Left renal pelvis (tissue), 4 donors: Measurements from ENCODE around the gene RANGAP1. TPM values are rescaled to one million over a fixed set of nuclear protein-coding genes. Genes with fewer than 3 reads are reported as not detected.
"Not testable (repeated sequence)": the region's sequence is repeated elsewhere in the genome, so short reads cannot be mapped to it uniquely, and the experiment has no call there.

Experiments used
- DNase-seq, 4 donors: peaks; one replicate each; pipeline ENCODE4 v3.0.0-alpha.2; 2013; ENCODE audit warnings: low read depth in 4 of 4, low spot score in 3 of 4
- polyA plus RNA-seq, 4 donors: library from polyadenylated mRNA; unstranded; fragments of 120-200 nt; gene quantifications; one replicate each; pipeline ENCODE4 v1.2.1, GENCODE V29; 2013; ENCODE audit not compliant: insufficient read length in 4 of 4

RANGAP1 gene
- polyA plus RNA-seq, 4 donors: 30.9 to 64.5 (median 44.8) TPM

GRCh38 chr22:41301085-41302020, 15.4 kb upstream of the RANGAP1 start, which contains the start of gene ZC3H7B:
TSS of gene ZC3H7B (plus strand) at chr22:41301525. CDS start at chr22:41320661, 19,136 bp downstream.
- DNase-seq: no peak

GRCh38 chr22:41300661-41301060, 14.7 kb upstream of the RANGAP1 start:
- no peak for DNase-seq

- no peak for DNase-seq
Observed at GRCh38 chr22:41296826-41297667, 11.1 kb upstream of the RANGAP1 start.

- not testable (repeated sequence) for DNase-seq
Observed at GRCh38 chr22:41294816-41295215, 8.8 kb upstream of the RANGAP1 start.

GRCh38 chr22:41290262-41291221, 4.6 kb upstream of the RANGAP1 start:
- no peak for DNase-seq

- no peak for DNase-seq
Observed at GRCh38 chr22:41289671-41290070, 3.7 kb upstream of the RANGAP1 start.

- no peak for DNase-seq
Observed at GRCh38 chr22:41288245-41288946, 2.4 kb upstream of the RANGAP1 start.

- no peak for DNase-seq
Observed at GRCh38 chr22:41286639-41287091, 678 bp upstream of the RANGAP1 start.

- no peak for DNase-seq
Observed at GRCh38 chr22:41285441-41285819, 557 bp downstream of the RANGAP1 start.

- no peak for DNase-seq
Observed at GRCh38 chr22:41284465-41284864, 1.5 kb downstream of the RANGAP1 start.

- DNase-seq: no peak
Observed at GRCh38 chr22:41280854-41281253, 5.1 kb downstream of the RANGAP1 start.

GRCh38 chr22:41280065-41280464, 5.9 kb downstream of the RANGAP1 start:
- no peak for DNase-seq

- DNase-seq: no peak
Observed at GRCh38 chr22:41274856-41275255, 11.1 kb downstream of the RANGAP1 start.

GRCh38 chr22:41273128-41273527, 12.9 kb downstream of the RANGAP1 start:
- no peak for DNase-seq

GRCh38 chr22:41271787-41272186, 14.2 kb downstream of the RANGAP1 start:
- DNase-seq: no peak

GRCh38 chr22:41267958-41268357, 18.0 kb downstream of the RANGAP1 start:
- DNase-seq: no peak

- no peak for DNase-seq
Observed at GRCh38 chr22:41264408-41264941, 21.5 kb downstream of the RANGAP1 start.

GRCh38 chr22:41263704-41264103, 22.3 kb downstream of the RANGAP1 start:
- DNase-seq: no peak

- no peak for DNase-seq
Observed at GRCh38 chr22:41262250-41262765, 23.7 kb downstream of the RANGAP1 start.
